ENCODE data around the gene SFXN5.

GRCh38 chr2:72959554-72959953 lies 112.0 kb downstream of the SFXN5 start:
- no peak for TF ChIP-seq CTCF (IDR thresholded peaks at IDR 0.05)
- TF ChIP-seq EP300 (IDR thresholded peaks at IDR 0.05) = no peak
